Left ventricle myocardium inferior (tissue), 1 donor: Measurements from ENCODE around the gene SH3RF1. TPM values are rescaled to one million over a fixed set of nuclear protein-coding genes. Genes with fewer than 3 reads are reported as not detected.

Source experiments
- DNase-seq: peaks from one replicate; pipeline ENCODE4 v3.0.0-alpha.2; 2020
- H3K27ac ChIP-seq: fragments of 200-600 bp; replicated peaks from 2 replicates; pipeline ENCODE4 v1.8.0; 2021
- H3K27me3 ChIP-seq: fragments of 200-600 bp; 2 replicates; pipeline ENCODE4 v1.8.0; 2021; ENCODE audit warnings: low read depth
- H3K36me3 ChIP-seq: fragments of 200-600 bp; 2 replicates; pipeline ENCODE4 v1.8.0; 2021
- H3K4me1 ChIP-seq: fragments of 200-600 bp; 2 replicates; pipeline ENCODE4 v1.8.0; 2021
- H3K4me3 ChIP-seq: fragments of 200-600 bp; 2 replicates; pipeline ENCODE4 v1.8.0; 2021; ENCODE audit warnings: mild to moderate bottlenecking, moderate library complexity
- H3K9me3 ChIP-seq: fragments of 200-600 bp; replicated peaks from 2 replicates; pipeline ENCODE4 v1.8.0; 2021
- intact Hi-C: fragments of 100-400 bp; cut with micrococcal nuclease; formaldehyde crosslinking; loops from one replicate; pipeline ENCODE4 v1.11.0; 2022
- total RNA-seq: library from RNA; stranded (reverse); fragmentation: NEBNext Ultra II Directional; extraction: Animal tissue kit (Norgen Biotek cat#: 25700); gene quantifications from one replicate; pipeline ENCODE4 v1.2.1, GENCODE V29; 2021
- TF ChIP-seq, protein P1 (sequence below): fragments of 200-600 bp; IDR thresholded peaks from 2 replicates; pipeline ENCODE4 v1.8.0; 2021; ENCODE audit warnings: antibody characterized with exemption, mild to moderate bottlenecking, borderline replicate concordance
- donor health status: DM: no; HTN: yes; CAD: no; lungs with severe emphysema.

The SH3RF1 gene
- total RNA-seq, 1 donor from 2014 or later: 8.8 TPM

GRCh38 chr4:169272265-169272886, 1.6 kb upstream of the SH3RF1 start:
- intact Hi-C loops: no loop called here
- H3K27ac ChIP-seq: peak overlapping the region; percentile 93
- no peak for DNase-seq
- H3K4me3 ChIP-seq: no peak overlapping the region
- no peaks in the 10 kb centered on the region for H3K9me3 ChIP-seq
- H3K27me3 ChIP-seq: no peaks in the 10 kb centered on the region
- TF ChIP-seq, protein P1, sequence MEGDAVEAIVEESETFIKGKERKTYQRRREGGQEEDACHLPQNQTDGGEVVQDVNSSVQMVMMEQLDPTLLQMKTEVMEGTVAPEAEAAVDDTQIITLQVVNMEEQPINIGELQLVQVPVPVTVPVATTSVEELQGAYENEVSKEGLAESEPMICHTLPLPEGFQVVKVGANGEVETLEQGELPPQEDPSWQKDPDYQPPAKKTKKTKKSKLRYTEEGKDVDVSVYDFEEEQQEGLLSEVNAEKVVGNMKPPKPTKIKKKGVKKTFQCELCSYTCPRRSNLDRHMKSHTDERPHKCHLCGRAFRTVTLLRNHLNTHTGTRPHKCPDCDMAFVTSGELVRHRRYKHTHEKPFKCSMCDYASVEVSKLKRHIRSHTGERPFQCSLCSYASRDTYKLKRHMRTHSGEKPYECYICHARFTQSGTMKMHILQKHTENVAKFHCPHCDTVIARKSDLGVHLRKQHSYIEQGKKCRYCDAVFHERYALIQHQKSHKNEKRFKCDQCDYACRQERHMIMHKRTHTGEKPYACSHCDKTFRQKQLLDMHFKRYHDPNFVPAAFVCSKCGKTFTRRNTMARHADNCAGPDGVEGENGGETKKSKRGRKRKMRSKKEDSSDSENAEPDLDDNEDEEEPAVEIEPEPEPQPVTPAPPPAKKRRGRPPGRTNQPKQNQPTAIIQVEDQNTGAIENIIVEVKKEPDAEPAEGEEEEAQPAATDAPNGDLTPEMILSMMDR: no peak
- H3K36me3 ChIP-seq: no peaks in the 10 kb centered on the region
- peaks cover 50% of the 10 kb centered on the region for H3K4me1 ChIP-seq

GRCh38 chr4:169271692-169272007, 894 bp upstream of the SH3RF1 start:
- TF ChIP-seq, protein P1: no peak
- no peak for DNase-seq
- Histone ChIP-seq H3K27me3 (no peaks in the 10 kb centered on the region), H3K36me3 (no peaks in the 10 kb centered on the region), H3K4me1 (peaks cover 57% of the 10 kb centered on the region), H3K9me3 (no peaks in the 10 kb centered on the region), H3K27ac (peak overlapping the region; percentile 93), H3K4me3 (peak overlapping the region; percentile 83)
- intact Hi-C loops: no loop called here

- Histone ChIP-seq H3K27me3 (no peaks in the 10 kb centered on the region), H3K36me3 (no peaks in the 10 kb centered on the region), H3K4me1 (peaks cover 70% of the 10 kb centered on the region), H3K4me3 (peak overlapping the region; percentile 83), H3K27ac (peak overlapping the region; percentile 93), H3K9me3 (no peaks in the 10 kb centered on the region)
- peak; percentile 75 for DNase-seq
- intact Hi-C loops: loop anchor here (10.0 kb wide), 1 partner anchor 245 kb away; no protein-coding TSS in a partner anchor
- TF ChIP-seq, protein P1: peak; percentile 42
Measured at GRCh38 chr4:169269916-169270809, 593 bp downstream of the SH3RF1 start.

DNA sequence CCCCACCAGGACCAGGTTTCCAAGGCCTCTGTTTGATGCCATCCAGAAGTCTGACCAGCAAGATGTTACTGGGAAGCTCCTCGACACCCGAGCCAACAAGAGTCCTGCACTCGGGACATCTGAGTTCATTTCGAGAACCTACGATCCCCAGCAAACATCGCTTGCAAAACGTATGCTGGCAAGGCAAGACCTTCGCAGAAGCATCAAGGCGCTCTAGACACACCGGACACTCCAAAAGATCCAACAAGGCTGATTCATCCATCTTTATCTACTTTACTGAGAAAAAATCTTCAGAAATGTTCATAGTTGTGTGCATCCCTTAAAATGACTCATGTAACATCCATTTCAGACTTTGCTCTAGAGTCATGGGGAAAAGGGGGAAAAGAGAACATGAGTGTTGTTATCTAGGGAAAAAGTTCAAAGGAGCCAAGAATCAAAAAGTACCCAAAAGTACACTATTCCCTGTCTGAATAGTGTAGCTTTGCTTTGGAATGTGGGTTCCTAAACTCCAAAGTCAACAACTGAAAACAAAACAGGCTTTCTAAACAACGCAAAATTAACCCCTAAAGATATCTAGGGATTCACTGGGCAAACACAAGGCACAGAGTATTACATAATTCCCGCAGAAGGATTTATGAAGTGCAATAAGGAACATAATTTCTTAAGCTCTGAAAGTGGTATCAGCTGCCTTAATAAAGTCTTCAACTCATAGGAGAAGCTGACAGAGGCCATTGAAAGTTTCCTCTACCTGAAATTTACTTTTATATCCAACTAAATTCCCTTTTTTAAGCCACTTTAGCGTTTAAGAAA, 1.6 kb downstream of the SH3RF1 start:
- peak overlapping the region; percentile 93 for H3K27ac ChIP-seq
- DNase-seq: no peak
- H3K9me3 ChIP-seq: no peaks in the 10 kb centered on the region
- H3K27me3 ChIP-seq: no peaks in the 10 kb centered on the region
- intact Hi-C loops: loop anchor here (10.0 kb wide), 1 partner anchor 244 kb away; no protein-coding TSS in a partner anchor
- TF ChIP-seq, protein P1: no peak
- peak overlapping the region; percentile 83 for H3K4me3 ChIP-seq
- H3K4me1 ChIP-seq: peaks cover 80% of the 10 kb centered on the region
- peaks cover under 1% of the 10 kb centered on the region for H3K36me3 ChIP-seq

GRCh38 chr4:169267070-169267469, 3.7 kb downstream of the SH3RF1 start:
- Histone ChIP-seq H3K4me1 (peaks cover 94% of the 10 kb centered on the region), H3K27ac (no peak overlapping the region), H3K9me3 (no peaks in the 10 kb centered on the region), H3K36me3 (peaks cover 5% of the 10 kb centered on the region), H3K4me3 (peak overlapping the region; percentile 83), H3K27me3 (no peaks in the 10 kb centered on the region)
- no peak for DNase-seq
- TF ChIP-seq, protein P1: no peak
- intact Hi-C loops: loop anchor here (10.0 kb wide), 1 partner anchor 242 kb away; no protein-coding TSS in a partner anchor
